GM18858 (cell line): ENCODE measurements around the gene CDCP1.
"Not testable (repeated sequence)": the region's sequence is repeated elsewhere in the genome, so short reads cannot be mapped to it uniquely, and the experiment has no call there.

Experiments used
- ATAC-seq: cut with Tn5 transposase; IDR thresholded peaks from one replicate; pipeline ENCODE4 v1.9.1; 2021; ENCODE audit not compliant: unreplicated experiment

CDCP1 gene

GRCh38 chr3:45060165-45060892, 85.8 kb downstream of the CDCP1 start:
- ATAC-seq, result no peak

GRCh38 chr3:45059132-45059531, 87.0 kb downstream of the CDCP1 start:
- ATAC-seq, result no peak

- ATAC-seq, result no peak
Observed at GRCh38 chr3:45057557-45057956, 88.6 kb downstream of the CDCP1 start.

GRCh38 chr3:45056608-45057301, 89.4 kb downstream of the CDCP1 start:
- ATAC-seq, result no peak

GRCh38 chr3:45055411-45056143, 90.6 kb downstream of the CDCP1 start:
- no peak for ATAC-seq

- ATAC-seq, result no peak
Observed at GRCh38 chr3:45055032-45055410, 91.2 kb downstream of the CDCP1 start.

- ATAC-seq, result no peak
Observed at GRCh38 chr3:45054196-45054857, 91.9 kb downstream of the CDCP1 start.

- not testable (repeated sequence) for ATAC-seq
Observed at GRCh38 chr3:45053805-45054195, 92.4 kb downstream of the CDCP1 start.

- no peak for ATAC-seq
Observed at GRCh38 chr3:45051685-45052084, 94.5 kb downstream of the CDCP1 start.

- ATAC-seq, result no peak
Observed at GRCh38 chr3:45049807-45050206, 96.4 kb downstream of the CDCP1 start.

- no peak for ATAC-seq
Observed at GRCh38 chr3:45048244-45048643, 97.9 kb downstream of the CDCP1 start.

GRCh38 chr3:45043728-45044299, 102.4 kb downstream of the CDCP1 start:
- no peak for ATAC-seq

GRCh38 chr3:45042162-45042561, 104.0 kb downstream of the CDCP1 start:
- ATAC-seq, result no peak

GRCh38 chr3:45041666-45042065, 104.5 kb downstream of the CDCP1 start:
- no peak for ATAC-seq

- ATAC-seq, result peak; percentile 48
Observed at GRCh38 chr3:45037720-45038455, 108.3 kb downstream of the CDCP1 start.

GRCh38 chr3:45035441-45036301, 110.5 kb downstream of the CDCP1 start:
- ATAC-seq, result no peak

GRCh38 chr3:45034612-45035252, 111.4 kb downstream of the CDCP1 start:
- no peak for ATAC-seq

GRCh38 chr3:45033791-45034190, 112.4 kb downstream of the CDCP1 start:
- no peak for ATAC-seq
